Measurements from ENCODE around the gene UMAD1. TPM values are rescaled to one million over a fixed set of nuclear protein-coding genes. Genes with fewer than 3 reads are reported as not detected.

UMAD1 gene
- total RNA-seq, 1 donor from 2014 or later: 9.3 TPM

DNA sequence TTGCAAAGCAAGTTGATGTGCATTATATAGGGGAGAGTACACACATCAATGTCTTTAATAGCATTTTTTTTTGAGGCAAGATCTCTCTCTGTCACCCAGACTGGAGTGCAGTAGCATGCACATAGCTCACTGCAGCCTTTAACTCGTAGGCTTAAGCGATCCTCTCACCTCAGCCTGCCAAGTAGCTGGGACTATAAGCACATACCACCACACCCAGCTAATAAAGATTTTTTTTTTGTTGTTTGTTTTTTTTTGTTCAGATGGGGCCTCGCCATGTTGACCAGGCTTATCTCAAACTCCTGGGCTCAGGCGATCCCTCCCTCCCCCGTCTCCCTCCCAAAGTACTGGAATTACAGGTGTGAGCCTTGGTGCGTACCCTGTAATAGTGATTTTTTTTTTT lies 1.5 kb downstream of the UMAD1 start:
- Histone ChIP-seq H4K20me1 (ENCODE audit: insufficient read depth, low read length) (no peaks in the 10 kb centered on the region), H3K36me3 (ENCODE audit: insufficient read depth, low read length) (no peaks in the 10 kb centered on the region), H3K27ac (ENCODE audit: low read depth, low read length) (no peak overlapping the region), H3K9ac (ENCODE audit: low read length) (no peak overlapping the region), H3K9me3 (ENCODE audit: insufficient read depth, low read depth, low read length) (no peaks in the 10 kb centered on the region), H3K4me1 (ENCODE audit: insufficient read depth, low read length) (peaks cover 6% of the 10 kb centered on the region), H3K27me3 (ENCODE audit: insufficient read depth, low read length) (no peaks in the 10 kb centered on the region), H3K79me2 (ENCODE audit: insufficient read depth, low read length) (no peaks in the 10 kb centered on the region), H3K4me3 (ENCODE audit: insufficient read depth, low read depth, low read length) (no peak overlapping the region), H3K4me2 (ENCODE audit: low read length) (peak overlapping the region; percentile 97), H2AFZ (ENCODE audit: low read depth, low read length) (no peak overlapping the region)
- peak overlapping the region; percentile 97 for H3K4me3 Mint-ChIP-seq (ENCODE audit: unreplicated experiment)
- H3K27me3 Mint-ChIP-seq (ENCODE audit: low read depth, unreplicated experiment): no peaks in the 10 kb centered on the region
- no peak for DNase-seq (ENCODE audit: low read depth)
- H3K27ac Mint-ChIP-seq (ENCODE audit: unreplicated experiment): no peak overlapping the region
- peaks cover 5% of the 10 kb centered on the region for H3K9me3 Mint-ChIP-seq (ENCODE audit: unreplicated experiment)
- H3K4me1 Mint-ChIP-seq (ENCODE audit: low read depth, unreplicated experiment): peaks cover 9% of the 10 kb centered on the region
- H3K36me3 Mint-ChIP-seq (ENCODE audit: low read depth, unreplicated experiment): no peaks in the 10 kb centered on the region
- TF ChIP-seq EZH2 (IDR thresholded peaks at IDR 0.05; ENCODE audit: insufficient read depth, low read length): no peak
- no peak for FAIRE-seq

DNA sequence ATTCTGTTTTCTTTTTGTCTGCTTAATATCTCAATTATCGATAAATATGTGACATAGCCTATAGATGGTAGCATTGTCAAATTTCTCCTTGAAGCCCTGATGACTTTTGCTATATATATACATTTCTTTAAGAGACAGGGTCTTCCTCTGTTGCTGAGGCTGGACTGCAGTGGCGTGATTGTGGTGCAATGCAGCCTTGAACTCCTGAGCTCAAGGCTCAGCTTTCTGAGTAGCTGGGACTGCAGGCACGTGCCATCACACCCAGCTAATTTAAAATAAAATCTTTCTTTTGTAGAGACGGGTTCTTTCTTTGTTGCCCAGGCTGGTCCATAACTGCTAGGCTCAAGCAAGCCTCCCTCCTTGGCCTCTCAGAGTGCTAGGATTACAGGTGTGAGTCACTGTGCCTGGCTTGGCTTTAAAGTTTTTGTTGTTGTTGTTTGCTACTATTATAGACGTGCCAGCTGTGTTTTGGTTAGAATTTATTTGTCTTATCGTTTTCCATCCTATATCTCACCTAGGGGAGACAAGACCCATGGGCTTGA lies 7.0 kb downstream of the UMAD1 start:
- H3K9ac ChIP-seq (ENCODE audit: low read length): no peak overlapping the region
- FAIRE-seq (no peak), DNase-seq (ENCODE audit: low read depth) (no peak)
- no peak overlapping the region for H3K4me2 ChIP-seq (ENCODE audit: low read length)
- TF ChIP-seq, protein P1, sequence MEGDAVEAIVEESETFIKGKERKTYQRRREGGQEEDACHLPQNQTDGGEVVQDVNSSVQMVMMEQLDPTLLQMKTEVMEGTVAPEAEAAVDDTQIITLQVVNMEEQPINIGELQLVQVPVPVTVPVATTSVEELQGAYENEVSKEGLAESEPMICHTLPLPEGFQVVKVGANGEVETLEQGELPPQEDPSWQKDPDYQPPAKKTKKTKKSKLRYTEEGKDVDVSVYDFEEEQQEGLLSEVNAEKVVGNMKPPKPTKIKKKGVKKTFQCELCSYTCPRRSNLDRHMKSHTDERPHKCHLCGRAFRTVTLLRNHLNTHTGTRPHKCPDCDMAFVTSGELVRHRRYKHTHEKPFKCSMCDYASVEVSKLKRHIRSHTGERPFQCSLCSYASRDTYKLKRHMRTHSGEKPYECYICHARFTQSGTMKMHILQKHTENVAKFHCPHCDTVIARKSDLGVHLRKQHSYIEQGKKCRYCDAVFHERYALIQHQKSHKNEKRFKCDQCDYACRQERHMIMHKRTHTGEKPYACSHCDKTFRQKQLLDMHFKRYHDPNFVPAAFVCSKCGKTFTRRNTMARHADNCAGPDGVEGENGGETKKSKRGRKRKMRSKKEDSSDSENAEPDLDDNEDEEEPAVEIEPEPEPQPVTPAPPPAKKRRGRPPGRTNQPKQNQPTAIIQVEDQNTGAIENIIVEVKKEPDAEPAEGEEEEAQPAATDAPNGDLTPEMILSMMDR (IDR thresholded peaks at IDR 0.05; ENCODE audit: insufficient read depth, low read depth, low read length): no peak
- no peak for TF ChIP-seq EZH2 (IDR thresholded peaks at IDR 0.05; ENCODE audit: insufficient read depth, low read length)
- no peak overlapping the region for H3K27ac ChIP-seq (ENCODE audit: low read depth, low read length)
- no peaks in the 10 kb centered on the region for H3K9me3 ChIP-seq (ENCODE audit: insufficient read depth, low read depth, low read length)
- peaks cover 14% of the 10 kb centered on the region for H4K20me1 ChIP-seq (ENCODE audit: insufficient read depth, low read length)
- no peaks in the 10 kb centered on the region for H3K4me1 ChIP-seq (ENCODE audit: insufficient read depth, low read length)
- Mint-ChIP-seq H3K36me3 (ENCODE audit: low read depth, unreplicated experiment) (no peaks in the 10 kb centered on the region), H3K4me3 (ENCODE audit: unreplicated experiment) (no peak overlapping the region), H3K9me3 (ENCODE audit: unreplicated experiment) (peaks cover 5% of the 10 kb centered on the region), H3K4me1 (ENCODE audit: low read depth, unreplicated experiment) (no peaks in the 10 kb centered on the region), H3K27ac (ENCODE audit: unreplicated experiment) (no peak overlapping the region), H3K27me3 (ENCODE audit: low read depth, unreplicated experiment) (no peaks in the 10 kb centered on the region)
- no peaks in the 10 kb centered on the region for H3K36me3 ChIP-seq (ENCODE audit: insufficient read depth, low read length)
- H3K27me3 ChIP-seq (ENCODE audit: insufficient read depth, low read length): no peaks in the 10 kb centered on the region
- H2AFZ ChIP-seq (ENCODE audit: low read depth, low read length): no peak overlapping the region
- no peak overlapping the region for H3K4me3 ChIP-seq (ENCODE audit: insufficient read depth, low read depth, low read length)
- no peaks in the 10 kb centered on the region for H3K79me2 ChIP-seq (ENCODE audit: insufficient read depth, low read length)

DNA sequence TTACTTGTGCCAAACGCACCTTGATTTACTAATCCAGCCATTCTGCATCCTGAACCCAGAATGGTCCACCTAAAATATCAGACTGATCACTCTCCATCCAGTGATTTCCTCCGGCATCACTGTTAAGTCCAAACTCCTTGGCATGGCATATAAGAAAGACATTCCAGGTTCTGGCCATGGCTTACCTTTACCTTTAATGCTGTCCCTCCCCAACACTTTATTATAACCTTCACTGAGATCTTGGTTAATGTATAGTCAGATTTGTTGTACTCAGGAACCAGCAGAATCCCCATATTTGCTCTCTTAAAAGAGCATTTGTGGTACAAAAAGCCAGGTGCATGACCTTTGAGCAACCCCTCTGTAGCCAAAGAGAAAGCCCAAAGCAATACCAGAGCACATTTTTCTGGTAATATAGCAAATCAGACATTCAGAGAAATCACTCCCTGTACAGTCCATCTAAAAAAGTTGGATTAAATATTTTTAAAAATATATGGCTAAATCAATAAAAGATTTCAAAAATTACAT lies 10.2 kb downstream of the UMAD1 start:
- no peak overlapping the region for H3K4me3 Mint-ChIP-seq (ENCODE audit: unreplicated experiment)
- H3K79me2 ChIP-seq (ENCODE audit: insufficient read depth, low read length): peaks cover 3% of the 10 kb centered on the region
- H3K36me3 ChIP-seq (ENCODE audit: insufficient read depth, low read length): no peaks in the 10 kb centered on the region
- no peaks in the 10 kb centered on the region for H3K27me3 ChIP-seq (ENCODE audit: insufficient read depth, low read length)
- no peak for DNase-seq (ENCODE audit: low read depth)
- no peaks in the 10 kb centered on the region for H3K4me1 Mint-ChIP-seq (ENCODE audit: low read depth, unreplicated experiment)
- FAIRE-seq: no peak
- TF ChIP-seq, protein P1 (IDR thresholded peaks at IDR 0.05; ENCODE audit: insufficient read depth, low read depth, low read length): no peak
- TF ChIP-seq EZH2 (IDR thresholded peaks at IDR 0.05; ENCODE audit: insufficient read depth, low read length): no peak
- no peak overlapping the region for H3K4me3 ChIP-seq (ENCODE audit: insufficient read depth, low read depth, low read length)
- H3K27me3 Mint-ChIP-seq (ENCODE audit: low read depth, unreplicated experiment): no peaks in the 10 kb centered on the region
- H3K36me3 Mint-ChIP-seq (ENCODE audit: low read depth, unreplicated experiment): no peaks in the 10 kb centered on the region
- no peak overlapping the region for H3K9ac ChIP-seq (ENCODE audit: low read length)
- H3K27ac ChIP-seq (ENCODE audit: low read depth, low read length): no peak overlapping the region
- no peak overlapping the region for H3K27ac Mint-ChIP-seq (ENCODE audit: unreplicated experiment)
- no peaks in the 10 kb centered on the region for H3K9me3 ChIP-seq (ENCODE audit: insufficient read depth, low read depth, low read length)
- no peaks in the 10 kb centered on the region for H3K4me1 ChIP-seq (ENCODE audit: insufficient read depth, low read length)
- peaks cover 14% of the 10 kb centered on the region for H4K20me1 ChIP-seq (ENCODE audit: insufficient read depth, low read length)
- no peak overlapping the region for H3K4me2 ChIP-seq (ENCODE audit: low read length)
- peaks cover 4% of the 10 kb centered on the region for H3K9me3 Mint-ChIP-seq (ENCODE audit: unreplicated experiment)
- no peak overlapping the region for H2AFZ ChIP-seq (ENCODE audit: low read depth, low read length)
